NAMALWA (cell line): Measurements from ENCODE around the gene TXNDC11.

Source experiments
- DNase-seq: peaks from one replicate; pipeline ENCODE4 v3.0.0-alpha.2; 2015; ENCODE audit warnings: low spot score

Gene TXNDC11

DNA sequence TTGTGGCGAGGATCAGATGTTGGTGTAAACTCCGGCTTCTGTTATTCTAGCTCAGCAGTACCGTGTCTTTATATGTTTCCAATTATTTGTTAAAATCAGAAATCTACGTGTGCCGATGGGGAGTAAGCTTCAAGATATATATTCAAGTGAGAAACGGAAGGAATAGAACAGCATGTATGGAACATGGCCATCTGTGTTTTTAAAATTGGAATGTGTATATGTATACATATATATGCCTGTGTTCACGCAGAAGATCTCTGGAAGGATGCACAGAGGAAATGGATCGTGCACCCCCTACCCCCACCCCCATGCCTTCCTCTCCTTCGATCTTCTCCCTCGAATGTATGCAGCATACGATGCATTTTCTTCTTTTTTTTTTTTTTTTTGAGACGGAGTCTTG is 82.1 kb downstream of the TXNDC11 start:
- no peak for DNase-seq

DNA sequence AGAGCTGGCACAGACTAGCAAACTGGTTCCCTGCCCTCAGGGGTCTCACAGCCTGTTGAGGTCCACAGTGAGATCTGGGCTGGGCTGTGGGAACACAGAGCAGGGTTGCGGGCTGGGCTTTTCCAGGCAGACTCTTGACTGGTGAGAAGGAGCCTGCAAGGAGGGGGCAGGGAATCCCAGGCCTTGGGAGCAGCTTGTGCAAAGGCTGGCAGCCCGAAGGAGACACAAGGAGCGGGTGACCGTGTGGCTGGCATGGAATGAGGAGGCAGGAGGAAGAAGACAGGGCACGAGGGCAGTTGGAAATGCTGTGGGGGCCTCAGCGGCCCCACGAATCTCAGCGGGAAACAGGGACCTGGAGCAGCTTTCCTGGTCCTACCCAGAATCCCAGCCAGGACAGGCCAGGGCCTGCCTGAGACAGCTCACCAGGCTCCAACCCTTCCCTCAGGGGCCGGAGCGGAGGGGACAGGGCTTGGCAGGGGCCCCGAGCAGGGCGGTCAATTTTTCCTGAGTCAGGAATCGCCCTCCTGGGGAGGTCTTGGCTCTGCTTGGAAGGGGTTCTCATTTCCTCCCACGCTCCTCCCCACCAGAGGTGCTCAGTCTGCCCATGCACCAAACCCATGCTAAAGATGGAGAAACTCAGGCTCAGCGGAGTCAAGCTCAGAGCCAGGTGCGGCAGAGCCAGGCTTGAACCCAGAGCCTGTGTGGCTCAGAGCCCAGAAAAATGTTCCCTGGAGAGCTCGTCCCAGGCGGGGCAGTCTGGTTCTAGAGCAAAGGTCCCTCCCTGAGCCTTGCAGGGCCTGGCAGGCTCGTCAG is 83.6 kb downstream of the TXNDC11 start:
- no peak for DNase-seq

DNA sequence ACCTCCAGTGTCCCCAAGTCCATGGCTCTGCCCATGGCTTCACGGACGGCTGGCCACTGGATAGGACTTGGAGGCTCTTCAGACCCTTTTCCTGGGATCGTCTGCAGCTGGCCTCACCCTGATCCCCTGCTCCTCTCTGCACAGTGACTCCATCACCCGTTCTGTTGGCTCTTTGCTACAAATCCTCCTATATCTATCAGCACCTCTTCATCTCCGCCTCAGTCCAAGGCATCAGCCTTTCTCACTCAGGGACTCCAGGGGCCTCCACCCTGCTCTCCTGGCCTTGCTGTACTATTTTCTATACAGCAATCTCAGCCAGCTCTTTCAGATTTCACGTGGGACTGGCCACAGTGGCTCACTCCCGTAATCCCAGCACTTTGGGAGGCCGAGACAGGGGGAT is 85.1 kb downstream of the TXNDC11 start:
- no peak for DNase-seq

DNA sequence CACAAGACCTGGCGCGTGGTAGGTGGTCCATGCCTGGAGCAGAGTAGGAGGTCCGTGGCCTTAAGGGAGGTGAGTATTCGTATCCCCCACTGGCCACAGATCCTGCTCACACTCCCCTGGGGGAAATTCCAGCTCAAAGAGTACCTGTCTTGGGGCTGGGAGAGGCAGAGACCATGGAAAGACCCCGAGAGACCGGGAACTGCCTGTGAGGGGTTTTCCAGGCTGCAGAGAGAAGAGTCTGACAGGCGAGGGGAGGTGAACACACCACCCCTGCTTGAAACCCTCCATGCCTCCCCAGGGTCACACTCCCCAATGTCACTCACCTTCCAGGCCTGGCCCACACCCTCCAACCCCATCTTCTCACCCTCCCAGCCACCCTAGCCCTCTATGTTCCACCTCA is 87.0 kb downstream of the TXNDC11 start:
- no peak for DNase-seq

DNA sequence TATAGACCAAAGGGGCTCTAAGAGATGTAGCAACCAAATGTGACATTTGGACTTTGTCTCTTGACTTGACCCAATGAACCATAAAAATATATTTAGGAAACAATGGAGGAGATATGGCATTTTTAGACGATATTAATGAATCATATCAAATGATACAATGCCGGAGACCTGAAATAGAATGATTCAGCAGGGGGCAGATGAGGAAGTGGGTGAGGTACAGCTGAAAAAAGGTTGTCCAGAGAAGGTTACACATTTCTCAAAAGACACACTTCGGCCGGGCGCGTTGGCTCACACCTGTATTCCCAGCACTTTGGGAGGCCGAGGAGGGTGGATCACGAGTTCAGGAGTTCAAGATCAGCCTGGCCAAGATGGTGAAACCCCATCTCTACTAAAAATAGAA is 90.9 kb downstream of the TXNDC11 start:
- no peak for DNase-seq

DNA sequence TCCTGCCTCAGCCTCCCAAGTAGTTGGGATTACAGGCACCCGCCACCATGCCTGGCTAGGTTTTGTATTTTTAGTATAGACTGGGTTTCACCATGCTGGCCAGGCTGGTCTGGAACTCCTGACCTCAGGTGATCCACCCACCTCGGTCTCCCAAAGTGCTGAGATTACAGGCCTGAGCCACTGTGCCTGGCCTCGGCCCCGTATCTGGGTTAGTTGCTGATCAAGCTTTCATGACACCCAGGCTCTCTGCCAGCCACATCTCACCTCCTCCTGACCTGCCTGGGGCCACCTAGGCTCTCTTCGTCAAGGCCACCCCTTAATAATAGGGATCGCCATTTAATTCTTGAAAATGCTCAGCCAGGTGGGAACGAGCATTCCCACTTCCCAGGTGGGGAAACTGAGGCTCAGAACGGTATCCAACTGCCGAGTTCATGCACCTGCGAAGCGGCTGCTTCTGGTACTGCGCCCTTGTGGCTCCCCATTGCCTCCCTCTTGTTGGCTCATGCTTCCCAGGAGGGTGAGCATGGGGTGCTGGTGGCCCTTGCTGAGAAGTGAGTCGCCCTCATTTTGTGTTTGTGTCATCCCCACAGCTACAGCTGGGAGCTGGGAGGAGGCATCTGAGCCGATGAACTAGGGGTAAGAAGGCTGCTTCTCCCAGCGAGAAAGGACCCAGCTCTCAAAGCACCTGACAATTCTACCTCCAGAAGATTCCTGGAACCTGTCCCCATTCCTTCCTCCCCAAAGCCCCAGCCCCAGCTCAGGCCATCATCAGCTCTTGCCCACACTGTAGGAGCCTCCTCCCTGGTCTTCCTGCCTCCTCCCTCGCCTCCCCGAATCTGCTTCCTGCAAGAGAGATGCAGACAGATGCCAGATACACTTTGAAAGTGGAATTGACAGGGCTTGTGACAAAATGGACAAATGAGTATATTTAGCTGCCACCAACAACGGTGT is 91.7 kb downstream of the TXNDC11 start:
- no peak for DNase-seq

DNA sequence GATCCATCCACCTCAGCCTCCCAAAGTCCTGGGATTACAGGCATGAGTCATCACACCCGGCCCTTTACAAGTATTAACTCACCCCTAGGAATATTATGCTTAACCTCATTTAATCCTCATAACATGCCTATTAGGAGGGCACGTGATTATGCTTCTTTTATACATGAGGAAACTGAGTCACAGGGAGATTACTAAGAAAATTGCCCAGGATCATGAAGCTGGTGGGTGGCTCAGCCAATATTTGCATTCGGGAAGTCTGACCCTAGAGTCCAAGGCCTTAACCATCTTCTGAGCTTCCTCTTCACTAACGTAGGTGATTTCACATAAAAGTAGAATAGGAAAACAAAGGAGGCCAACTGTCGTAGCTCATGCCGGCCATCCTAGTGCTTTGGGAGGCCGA is 93.4 kb downstream of the TXNDC11 start:
- no peak for DNase-seq

DNA sequence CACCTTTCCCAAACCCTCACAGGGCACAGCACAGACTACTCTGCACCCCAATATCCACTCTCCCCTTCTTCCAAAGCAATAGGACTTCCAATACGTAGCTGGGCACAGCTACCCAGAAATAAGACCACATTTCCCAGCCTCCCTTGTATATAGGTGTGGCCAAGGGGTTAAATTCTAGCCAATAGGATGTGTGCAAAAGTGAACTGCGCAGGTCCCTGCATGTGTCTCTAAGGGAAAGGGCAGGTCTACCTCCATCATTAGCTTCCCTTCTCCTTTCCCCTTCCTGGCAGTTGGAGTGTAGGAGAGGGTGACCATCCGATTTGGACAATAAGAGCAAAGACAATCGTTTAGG is 99.9 kb downstream of the TXNDC11 start:
- DNase-seq: no peak

DNA sequence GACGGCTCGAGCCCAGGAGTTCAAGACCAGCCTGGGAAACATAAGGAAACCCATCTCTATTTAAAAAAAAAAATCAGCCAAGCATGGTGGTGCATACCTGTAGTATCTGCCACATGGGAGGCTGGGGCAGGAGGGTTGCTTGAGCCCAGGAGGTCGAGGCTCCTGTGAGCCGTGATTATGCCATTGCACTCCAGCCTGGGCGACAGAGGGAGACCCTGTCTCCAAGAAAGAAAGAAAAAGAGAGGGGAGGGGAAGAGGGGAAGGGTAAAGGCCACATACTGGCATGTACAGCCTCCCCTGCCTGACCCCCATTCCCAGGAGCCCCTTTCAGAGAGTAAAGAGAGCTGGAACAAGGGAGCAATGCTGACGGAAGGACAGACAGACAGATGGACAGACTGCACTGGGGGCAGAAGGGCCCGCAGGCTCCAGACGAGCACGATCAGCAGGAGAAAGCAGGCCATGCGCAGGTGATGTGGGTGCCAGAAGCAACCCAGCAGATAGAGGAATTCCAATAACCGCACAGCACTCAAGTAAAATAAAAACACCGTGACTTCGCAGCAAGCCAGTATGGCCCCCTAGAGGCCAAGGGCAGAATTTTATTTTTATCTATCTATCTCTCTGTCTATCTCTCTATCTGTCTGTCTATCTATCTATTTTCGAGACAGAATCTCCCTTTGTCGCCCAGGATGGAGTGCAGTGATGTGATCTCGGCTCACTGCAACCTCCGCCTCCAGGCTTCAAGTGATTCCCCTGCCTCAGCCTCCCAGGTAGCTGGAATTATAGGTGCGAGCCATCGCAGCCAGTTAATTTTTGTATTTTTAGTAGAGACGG is 101.5 kb downstream of the TXNDC11 start:
- peak; percentile 80 for DNase-seq

DNA sequence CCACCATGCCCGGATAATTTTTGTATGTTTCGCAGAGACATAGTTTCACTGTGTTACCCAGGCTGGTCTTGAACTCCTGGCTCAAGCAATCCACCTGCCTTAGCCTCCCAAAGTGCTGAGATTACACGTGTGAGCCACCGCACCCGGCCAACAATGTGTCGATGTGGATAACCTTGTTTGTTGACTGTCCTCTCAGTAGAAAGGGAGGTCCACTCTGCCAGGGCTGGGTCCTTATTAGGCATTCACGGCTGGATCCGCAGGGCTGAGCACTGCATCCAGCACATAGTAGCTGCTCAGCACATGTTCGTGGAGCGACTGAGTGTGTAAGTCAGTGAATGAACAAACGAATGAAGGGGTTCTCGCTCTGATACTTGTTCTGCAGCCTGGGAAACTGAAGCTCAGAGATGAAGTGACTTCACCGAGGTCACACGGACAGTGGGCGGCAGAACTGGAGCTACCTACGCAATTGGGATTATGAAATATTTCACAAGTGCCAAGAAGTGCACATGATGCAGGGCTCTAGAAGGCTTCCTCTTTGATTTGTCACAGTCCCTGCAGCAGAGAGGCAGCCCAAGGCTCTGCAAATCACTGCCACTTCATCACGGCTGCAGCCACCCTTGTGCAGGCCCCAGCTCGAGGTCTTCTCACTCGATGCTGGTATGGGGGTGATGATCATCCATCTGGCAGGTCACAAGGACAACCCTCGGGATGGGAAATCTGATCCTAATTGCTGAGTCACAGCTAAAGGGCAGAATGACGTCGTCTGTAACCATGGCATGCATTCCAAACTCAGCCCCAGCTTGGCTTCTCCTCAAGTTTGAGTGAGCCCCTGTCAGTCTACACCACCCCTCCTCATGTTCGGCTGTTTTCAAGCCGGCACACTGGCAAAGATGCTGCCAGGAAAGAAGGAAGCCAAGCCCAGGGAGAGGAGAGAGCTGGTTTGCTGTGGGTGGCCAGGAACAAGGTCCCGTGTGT is 102.4 kb downstream of the TXNDC11 start:
- DNase-seq: no peak

DNA sequence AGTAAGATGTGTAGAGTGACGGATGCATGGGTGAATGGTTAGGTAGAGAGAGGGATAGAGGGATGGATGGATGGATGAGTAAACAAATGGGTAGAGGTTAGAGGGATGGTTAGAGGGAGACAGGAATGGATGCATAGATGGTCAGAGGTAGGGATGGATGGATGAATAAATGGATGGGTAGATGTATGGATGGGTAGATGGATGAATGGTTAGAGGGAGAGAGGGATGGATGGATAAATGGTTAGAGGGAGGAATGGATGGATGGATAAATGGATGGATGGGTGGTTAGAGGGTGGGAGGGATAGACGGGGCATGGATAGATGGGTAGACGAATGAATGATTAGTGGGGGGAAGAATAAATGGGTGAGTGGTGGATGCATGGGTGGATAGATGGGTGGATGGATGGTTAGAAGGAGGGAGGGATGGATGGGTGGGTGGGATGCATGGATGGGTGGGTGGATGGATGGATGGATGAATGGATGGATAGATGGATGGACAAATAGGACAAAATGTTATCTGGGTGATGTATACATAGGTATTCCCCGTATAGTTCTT is 103.6 kb downstream of the TXNDC11 start:
- DNase-seq: no peak

DNA sequence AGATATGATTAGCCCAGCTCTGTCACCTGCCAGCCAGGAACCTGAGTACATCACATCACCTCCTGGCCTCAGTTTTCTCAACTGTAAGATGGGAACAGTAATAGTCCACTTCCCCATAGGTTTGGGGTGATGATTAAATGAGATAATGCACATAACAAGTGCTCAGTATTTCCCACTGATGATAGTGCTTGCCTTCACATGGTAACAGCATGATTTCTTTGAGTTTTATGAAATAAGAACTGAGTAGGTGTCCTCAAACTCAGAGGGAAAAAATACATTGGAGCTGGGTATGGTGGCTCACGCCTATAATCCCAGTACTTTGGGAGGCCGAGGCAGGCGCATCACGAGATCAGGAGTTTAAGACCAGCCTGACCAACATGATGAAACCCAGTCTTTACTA is 104.5 kb downstream of the TXNDC11 start:
- no peak for DNase-seq

DNA sequence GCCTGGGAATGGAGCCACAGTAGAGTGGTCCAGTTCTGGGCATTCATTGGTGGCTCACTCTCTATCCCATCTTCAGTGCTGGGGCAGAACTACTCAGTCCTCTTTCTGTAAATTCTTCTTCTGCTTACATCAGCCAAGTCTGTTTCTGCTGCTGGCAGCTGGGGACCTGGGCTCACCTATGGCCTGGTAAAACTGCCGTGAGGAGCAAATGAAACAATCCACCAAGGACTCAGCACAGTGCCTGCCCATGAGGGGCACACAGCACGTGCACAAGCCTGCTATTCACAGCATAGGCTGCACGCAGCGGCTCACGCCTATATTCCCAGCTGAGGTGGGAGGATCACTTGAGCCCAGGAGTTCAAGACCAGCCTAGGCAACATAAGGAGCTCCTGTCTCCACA is 105.3 kb downstream of the TXNDC11 start:
- DNase-seq: no peak

DNA sequence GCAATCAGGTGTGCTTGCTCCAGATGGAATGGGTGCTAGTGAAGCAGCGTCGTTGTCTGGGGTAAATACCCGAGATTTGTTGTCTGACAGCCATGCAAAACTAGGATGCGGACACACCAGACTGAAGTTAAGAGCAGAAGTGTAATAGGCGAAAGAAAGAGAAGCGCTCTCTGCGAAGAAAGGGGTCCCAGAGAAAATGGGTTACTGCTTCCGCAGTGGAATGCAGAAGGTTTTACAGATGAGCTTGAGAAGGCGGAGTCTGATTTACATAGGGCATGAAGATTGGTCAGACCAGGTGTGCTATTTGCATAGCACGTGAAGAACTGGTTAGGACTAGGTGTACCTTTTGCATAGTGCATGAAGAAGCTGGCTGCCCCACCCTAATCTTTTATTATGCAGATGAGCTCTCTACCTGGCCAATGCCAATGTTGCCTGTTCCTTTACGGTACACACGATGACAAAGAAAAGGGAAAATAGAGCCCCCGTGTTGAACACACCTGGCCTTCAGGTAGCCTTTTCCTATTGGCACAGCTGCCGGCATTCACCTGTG is 106.4 kb downstream of the TXNDC11 start:
- no peak for DNase-seq

DNA sequence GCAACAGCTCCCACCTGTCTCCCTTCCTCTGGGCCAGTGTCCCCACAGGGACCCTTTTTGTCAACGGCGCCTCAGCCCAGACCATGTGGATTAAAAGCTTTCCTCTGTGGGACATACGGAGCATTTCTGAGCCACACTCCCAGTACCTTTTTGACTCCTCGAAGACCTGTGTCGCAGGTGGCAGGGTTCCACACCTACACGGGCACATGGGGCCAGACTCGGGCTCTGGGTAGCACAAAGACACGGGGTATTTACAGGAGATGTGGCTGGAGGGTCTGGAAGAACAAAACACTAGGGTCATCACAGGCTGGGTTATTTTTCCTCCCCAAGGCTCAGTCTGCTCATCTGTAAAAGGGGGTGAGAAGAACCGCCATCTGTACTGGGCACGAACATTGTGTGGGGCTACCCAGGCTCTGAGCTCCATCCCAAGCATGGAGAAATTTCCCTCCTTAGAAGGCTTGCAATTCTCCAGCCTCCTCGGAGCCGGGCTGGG is 106.9 kb downstream of the TXNDC11 start:
- DNase-seq: no peak

DNA sequence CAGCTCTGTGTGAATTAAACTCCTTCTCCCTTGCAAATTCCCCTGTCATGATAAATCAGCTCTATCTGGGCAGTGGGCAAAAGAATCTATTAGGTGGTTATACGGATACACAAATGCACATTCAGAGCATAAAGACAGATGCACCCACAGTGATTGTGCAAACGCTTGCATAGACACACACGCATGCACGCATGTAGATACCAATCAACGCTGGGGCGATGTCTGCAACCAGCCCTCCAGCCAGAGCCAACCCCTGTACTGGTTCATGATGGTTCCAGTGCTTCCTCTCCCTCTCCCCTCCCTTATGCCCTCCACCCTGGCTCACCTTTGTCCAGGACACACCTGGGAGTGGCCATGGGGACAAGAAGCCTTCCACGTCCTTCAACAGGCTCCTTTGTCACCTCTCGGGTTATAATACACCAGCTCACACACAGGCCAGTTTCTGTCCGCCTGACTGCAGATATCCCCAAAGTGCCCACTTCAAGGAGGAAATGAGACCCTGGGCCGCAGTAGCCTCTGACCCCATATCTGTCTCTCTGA is 107.5 kb downstream of the TXNDC11 start:
- DNase-seq: no peak

DNA sequence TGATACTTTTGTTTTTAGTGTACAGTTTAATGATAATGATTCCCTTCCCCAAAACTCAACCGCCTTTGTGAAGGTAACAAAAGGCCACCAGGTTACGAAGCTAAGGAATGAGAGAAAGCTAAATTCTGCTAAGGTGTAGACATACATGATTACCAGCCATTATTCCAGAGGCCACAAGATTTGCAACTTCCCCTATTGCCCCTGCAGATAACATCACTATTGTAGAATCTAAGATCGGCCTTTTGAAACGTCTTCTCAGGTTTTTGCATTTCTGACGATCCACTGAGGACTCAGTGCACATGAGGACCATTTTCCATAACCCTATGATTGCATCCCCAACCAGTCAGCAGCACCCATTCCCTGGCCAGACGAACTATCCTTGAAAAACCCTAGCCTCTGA is 108.3 kb downstream of the TXNDC11 start:
- DNase-seq: no peak

DNA sequence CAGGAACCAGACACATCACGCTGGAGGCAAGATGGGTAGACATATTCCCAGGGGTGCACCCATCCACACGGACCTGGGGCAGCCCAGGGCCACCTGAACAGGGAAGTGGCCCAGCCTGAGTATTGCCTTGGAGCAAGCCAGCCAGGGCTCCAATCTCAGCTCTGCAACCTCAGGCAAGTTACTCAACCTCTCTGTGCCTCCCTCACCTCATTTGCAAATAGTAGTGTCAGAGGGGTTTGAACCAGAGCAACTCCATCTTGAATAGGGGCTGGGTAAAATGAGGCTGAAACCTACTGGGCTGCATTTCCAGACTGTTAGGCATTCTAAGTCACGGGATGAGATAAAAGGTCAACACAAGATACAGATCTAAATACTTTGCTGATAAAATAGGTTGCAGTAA is 109.5 kb downstream of the TXNDC11 start:
- DNase-seq: no peak

DNA sequence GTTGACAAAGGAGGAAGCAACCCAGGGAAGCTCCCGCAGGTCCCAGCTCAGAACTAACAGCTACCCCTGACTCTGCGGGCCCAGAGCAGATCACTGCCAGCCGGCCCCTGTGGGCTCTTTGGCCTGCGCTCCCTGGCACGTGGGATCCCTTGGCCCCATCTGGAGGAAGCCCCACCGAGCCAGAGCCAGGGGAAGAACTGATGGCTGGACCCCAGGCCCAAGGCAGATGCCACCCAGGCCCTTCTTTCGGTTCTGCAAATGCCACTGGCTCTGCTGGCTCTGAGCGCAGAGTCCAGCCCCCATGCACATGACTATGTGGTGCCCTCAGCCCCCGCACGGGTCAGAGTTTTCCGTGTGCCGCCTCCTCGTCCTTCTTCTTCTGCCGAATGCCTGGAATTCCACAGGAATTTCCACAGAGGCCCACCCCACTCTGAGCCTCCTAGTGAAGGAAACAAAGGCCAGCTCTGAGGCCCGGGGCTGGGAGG is 110.2 kb downstream of the TXNDC11 start:
- no peak for DNase-seq

DNA sequence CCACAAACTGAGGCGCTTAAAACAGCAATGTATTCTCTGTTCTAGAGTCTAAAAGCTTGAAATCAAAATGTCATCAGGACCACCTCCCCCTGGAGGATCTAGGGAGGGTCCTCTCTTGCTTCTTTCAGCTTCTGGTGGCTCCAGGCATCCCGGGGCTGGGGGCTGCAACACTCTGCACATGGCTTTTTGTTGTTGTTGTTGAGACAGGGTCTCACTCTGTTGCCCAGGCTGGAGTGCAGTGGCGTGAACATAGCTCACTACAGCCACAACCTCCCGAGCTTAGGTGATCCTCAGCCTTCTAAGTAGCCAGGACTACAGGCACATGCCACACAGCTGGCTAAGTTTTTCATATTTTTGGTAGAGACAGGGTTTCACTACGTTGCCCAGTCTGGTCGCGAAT is 111.4 kb downstream of the TXNDC11 start:
- no peak for DNase-seq
